Uterus (tissue), 4 donors: ENCODE results near the gene WDR35. TPM values are rescaled to one million over a fixed set of nuclear protein-coding genes. Genes with fewer than 3 reads are reported as not detected.

ENCODE experiments used
- DNase-seq, 2 donors: peaks; one replicate each; pipeline ENCODE4 v3.0.0-alpha.2; 2019 to 2020
- H3K27ac ChIP-seq, 2 donors: fragments of 200-600 bp; sonication (generic); 1 replicate in 1 of 2; 2 replicates in 1 of 2; pipeline ENCODE4 v1.5.1; 2016 to 2018
- H3K27me3 ChIP-seq, 2 donors: fragments of 200-600 bp; sonication (generic); one replicate each; pipeline ENCODE4 v1.5.1; 2018 to 2019; ENCODE audit warnings: control low read depth in 1 of 2
- H3K36me3 ChIP-seq, 2 donors: fragments of 200-600 bp; sonication (generic); one replicate each; pipeline ENCODE4 v1.5.1; 2019; ENCODE audit warnings: control low read depth in 1 of 2
- H3K4me1 ChIP-seq, 2 donors: fragments of 200-600 bp; sonication (generic); one replicate each; pipeline ENCODE4 v1.5.1; 2018 to 2019; ENCODE audit warnings: control low read depth in 1 of 2
- H3K4me3 ChIP-seq, 2 donors: fragments of 200-600 bp; sonication (generic); 1 replicate in 1 of 2; 2 replicates in 1 of 2; pipeline ENCODE4 v1.5.1; 2018 to 2019; ENCODE audit warnings: mild to moderate bottlenecking in 1 of 2
- H3K9me3 ChIP-seq, 2 donors: fragments of 200-600 bp; sonication (generic); one replicate each; pipeline ENCODE4 v1.5.1; 2019; ENCODE audit warnings: control low read depth in 1 of 2
- CTCF ChIP-seq, 4 experiments: fragments of 200-600 bp in 2 of 4; fragments of 450-650 bp in 2 of 4; sonication (generic) in 2 of 4; IDR thresholded peaks; one replicate each; pipeline ENCODE4 v1.5.1; 2016 to 2019; ENCODE audit warnings: antibody characterized with exemption in 4 of 4, mild to moderate bottlenecking in 2 of 4, moderate library complexity in 1 of 4
- POLR2A ChIP-seq, 2 donors: fragments of 450-650 bp; IDR thresholded peaks; one replicate each; pipeline ENCODE4 v1.6.1; 2016; ENCODE audit warnings: antibody characterized with exemption in 2 of 2, mild to moderate bottlenecking in 1 of 2, moderate library complexity in 1 of 2
- intact Hi-C: fragments of 100-400 bp; cut with DNase I; formaldehyde crosslinking; loops from one replicate; pipeline ENCODE4 v1.15.1; 2023; ENCODE audit warnings: low total_unique reads
- total RNA-seq, 4 donors: library from RNA; depleted of rRNA in 3 of 4; stranded (reverse); fragments of >200 nt in 3 of 4; gene quantifications; one replicate each; pipeline versions ENCODE4 v1.1.0 to v1.2.4, GENCODE V29; 2014 to 2023
- donor health status: DM: yes; HTN: yes; CAD: no.

The WDR35 gene
- total RNA-seq, 4 donors from 2014 or later = 7.1 to 45.0 (median 20.7) TPM

DNA sequence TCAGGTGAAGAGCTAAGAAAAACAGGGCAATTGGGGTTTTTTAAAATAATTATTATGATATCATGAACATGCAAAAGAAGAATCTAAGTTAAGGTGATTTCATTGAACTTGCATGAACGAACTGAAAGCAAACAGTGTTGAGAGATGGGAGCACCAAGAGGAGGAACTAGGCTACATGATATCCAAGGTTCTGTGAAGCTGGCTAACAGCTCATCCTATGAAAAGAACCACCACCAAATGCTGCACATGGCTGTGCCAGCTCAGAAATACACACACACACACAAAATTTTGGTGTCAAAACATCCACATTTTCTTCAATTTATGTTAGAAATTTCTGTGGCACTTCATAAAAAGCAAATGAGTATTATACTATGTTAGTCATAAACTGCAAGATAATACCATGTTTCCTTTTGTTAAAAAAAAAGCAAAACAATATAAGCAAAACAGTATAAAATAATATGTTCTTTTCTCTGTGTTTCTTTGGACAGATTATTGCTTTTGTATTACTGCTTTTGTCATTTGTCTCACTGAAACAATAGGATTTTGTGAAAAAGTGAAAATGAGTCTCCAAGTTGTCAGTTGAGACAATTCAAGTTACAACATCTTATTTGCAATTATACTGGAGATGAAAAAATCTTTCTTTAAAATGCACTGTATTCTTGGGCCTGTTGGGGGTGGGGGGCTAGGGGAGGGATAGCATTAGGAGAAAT is 75.5 kb downstream of the WDR35 start:
- TF ChIP-seq CTCF (IDR thresholded peaks at IDR 0.05) (no peak), POLR2A (IDR thresholded peaks at IDR 0.05) (no peak)
- no peaks in the 10 kb centered on the region for H3K36me3 ChIP-seq
- intact Hi-C loops = no loop called here
- no peaks in the 10 kb centered on the region for H3K27me3 ChIP-seq
- H3K27ac ChIP-seq = no peak overlapping the region
- no peaks in the 10 kb centered on the region for H3K4me1 ChIP-seq
- no peak overlapping the region for H3K4me3 ChIP-seq
- DNase-seq = no peak
- no peaks in the 10 kb centered on the region for H3K9me3 ChIP-seq

- no peak for DNase-seq
- TF ChIP-seq CTCF (IDR thresholded peaks at IDR 0.05) (no peak), POLR2A (IDR thresholded peaks at IDR 0.05) (no peak)
- intact Hi-C loops = no loop called here
These were observed 77.9 kb downstream of the WDR35 start for GRCh38 chr2:19911808-19912509.

DNA sequence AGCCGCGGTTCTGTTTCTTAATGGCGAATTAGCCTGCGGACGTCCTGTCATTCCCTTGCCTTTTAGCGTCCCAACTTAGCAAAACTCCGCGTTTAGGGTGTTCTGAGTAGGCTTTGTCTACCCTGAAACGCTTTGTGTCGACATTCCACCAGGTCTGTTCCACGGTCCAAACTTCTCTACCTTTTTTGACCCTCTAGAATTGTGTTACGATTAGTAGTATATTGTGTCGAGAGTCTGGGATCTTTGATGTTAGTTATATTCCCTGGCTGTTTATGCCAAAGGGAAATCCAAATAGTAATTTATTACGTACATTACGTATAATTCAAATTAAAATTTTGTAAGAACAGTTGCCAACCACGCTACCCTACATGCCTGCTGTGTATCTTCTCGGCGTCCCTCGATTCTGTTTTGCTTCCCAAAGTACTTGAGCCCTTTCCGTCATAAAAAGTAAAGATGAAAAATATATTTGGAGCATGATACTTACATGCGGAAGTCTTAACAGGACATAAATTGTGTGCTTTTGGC is 87.6 kb downstream of the WDR35 start:
- peak overlapping the region; percentile 95 to 96 for H3K27ac ChIP-seq
- no peaks in the 10 kb centered on the region for H3K9me3 ChIP-seq
- intact Hi-C loops = no loop called here
- H3K36me3 ChIP-seq = no peaks in the 10 kb centered on the region
- peaks cover 0 to 5% of the 10 kb centered on the region in 2 donors for H3K4me1 ChIP-seq
- H3K4me3 ChIP-seq = peak overlapping the region; percentile 88 to 94
- TF ChIP-seq CTCF (IDR thresholded peaks at IDR 0.05) (no peak), POLR2A (IDR thresholded peaks at IDR 0.05) (no peak)
- no peak for DNase-seq
- H3K27me3 ChIP-seq = no peaks in the 10 kb centered on the region

More at GRCh38 chr2:19911808-19912509, 77.9 kb downstream of the WDR35 start:
- no peak overlapping the region for H3K27ac ChIP-seq
- no peaks in the 10 kb centered on the region for H3K9me3 ChIP-seq
- H3K36me3 ChIP-seq = no peaks in the 10 kb centered on the region
- no peaks in the 10 kb centered on the region for H3K27me3 ChIP-seq
- no peak overlapping the region for H3K4me3 ChIP-seq
- no peaks in the 10 kb centered on the region for H3K4me1 ChIP-seq

GRCh38 chr2:19901442-19902215 is 88.3 kb downstream of the WDR35 start, which contains the start of gene TTC32:
Gene TTC32, minus strand, starts transcription at chr2:19901983. Its CDS starts 129 bp downstream, at chr2:19901854.
- intact Hi-C loops = no loop called here
- Histone ChIP-seq H3K4me3 (peak within 1 kb of the TSS; percentile 88 to 94), H3K27me3 (no peaks in the 10 kb centered on the region), H3K27ac (peak within 1 kb of the TSS; percentile 95 to 96), H3K36me3 (no peaks in the 10 kb centered on the region), H3K9me3 (no peaks in the 10 kb centered on the region), H3K4me1 (peaks cover 0 to 5% of the 10 kb centered on the region in 2 donors)
- peak; percentile 92 to 94 for DNase-seq
- TF ChIP-seq CTCF (IDR thresholded peaks at IDR 0.05) (peak in 1 of 4 experiments; percentile 5), POLR2A (IDR thresholded peaks at IDR 0.05) (peak; percentile 53 to 71)
